HepG2 (cell line): Measurements from ENCODE around the gene MARCHF6. TPM values are rescaled to one million over a fixed set of nuclear protein-coding genes. Genes with fewer than 3 reads are reported as not detected.

Experiments used
- DNMT1 ChIP-seq: sonication (generic); formaldehyde crosslinking; IDR thresholded peaks from 2 replicates; pipeline ENCODE4 v1.5.1; 2020; ENCODE audit warnings: mild to moderate bottlenecking, missing genetic modification reagents
- EP300 ChIP-seq, 3 experiments: sonication (generic) in 1 of 3; formaldehyde crosslinking in 1 of 3; IDR thresholded peaks; 2 replicates each; pipeline versions ENCODE4 v1.5.1 to v1.6.1; 2011 to 2020; ENCODE audit warnings: low read depth in 2 of 3, low read length in 2 of 3, borderline replicate concordance in 1 of 3, improper control_type of control experiment in 1 of 3, mild to moderate bottlenecking in 1 of 3, missing genetic modification reagents in 1 of 3, moderate library complexity in 1 of 3
- GZF1 ChIP-seq: sonication (generic); formaldehyde crosslinking; IDR thresholded peaks from 2 replicates; pipeline ENCODE4 v1.5.1; 2020; ENCODE audit warnings: mild to moderate bottlenecking, missing genetic modification reagents
- HDAC2 ChIP-seq: sonication (generic); formaldehyde crosslinking; IDR thresholded peaks from 2 replicates; pipeline ENCODE4 v1.4.0; 2020; ENCODE audit warnings: missing genetic modification reagents
- KAT7 ChIP-seq: IDR thresholded peaks from 2 replicates; pipeline ENCODE4 v1.6.1; 2018; ENCODE audit warnings: borderline replicate concordance, missing compliant biosample characterization
- MTA1 ChIP-seq: sonication (generic); formaldehyde crosslinking; IDR thresholded peaks from 2 replicates; pipeline ENCODE4 v1.4.0; 2020; ENCODE audit warnings: missing genetic modification reagents, mild to moderate bottlenecking, borderline replicate concordance
- NFE2 ChIP-seq: sonication (generic); formaldehyde crosslinking; IDR thresholded peaks from 2 replicates; pipeline ENCODE4 v1.4.0; 2020; ENCODE audit warnings: missing genetic modification reagents
- PAX8 ChIP-seq: sonication (generic); formaldehyde crosslinking; IDR thresholded peaks from 2 replicates; pipeline ENCODE4 v1.8.0; 2022; ENCODE audit warnings: mild to moderate bottlenecking, missing genetic modification reagents, borderline replicate concordance
- PITX1 ChIP-seq: sonication (generic); formaldehyde crosslinking; IDR thresholded peaks from 2 replicates; pipeline ENCODE4 v1.5.1; 2020; ENCODE audit warnings: mild to moderate bottlenecking, missing genetic modification reagents
- POLR2AphosphoS5 ChIP-seq: IDR thresholded peaks from 2 replicates; pipeline ENCODE4 v1.6.1; 2012; ENCODE audit warnings: low read depth, low read length
- RBFOX2 ChIP-seq: fragments of 200-400 bp; formaldehyde crosslinking; IDR thresholded peaks from 2 replicates; pipeline ENCODE4 v1.6.1; 2017; ENCODE audit warnings: low read depth, mild to moderate bottlenecking, low read length
- RBM39 ChIP-seq: fragments of 200-400 bp; formaldehyde crosslinking; IDR thresholded peaks from one replicate; pipeline ENCODE4 v1.6.1; 2018; ENCODE audit warnings: antibody characterized with exemption, mild to moderate bottlenecking, low read depth, low read length; ENCODE audit not compliant: poor library complexity, severe bottlenecking
- RNF2 ChIP-seq: fragments of 450-650 bp; conservative IDR thresholded peaks from 2 replicates; pipeline ENCODE4 v1.6.1; 2016; ENCODE audit warnings: low read depth
- TARDBP ChIP-seq: sonication (generic); formaldehyde crosslinking; IDR thresholded peaks from 2 replicates; pipeline ENCODE4 v1.8.0; 2022; ENCODE audit warnings: mild to moderate bottlenecking, missing genetic modification reagents
- TGIF2 ChIP-seq: IDR thresholded peaks from 2 replicates; pipeline ENCODE4 v1.6.1; 2016; ENCODE audit warnings: control low read depth, missing compliant biosample characterization
- YEATS4 ChIP-seq: sonication (generic); formaldehyde crosslinking; IDR thresholded peaks from 2 replicates; pipeline ENCODE4 v1.4.0; 2020; ENCODE audit warnings: missing genetic modification reagents, borderline replicate concordance
- ZMYM4 ChIP-seq: sonication (generic); formaldehyde crosslinking; IDR thresholded peaks from 2 replicates; pipeline ENCODE4 v1.8.1; 2023; ENCODE audit warnings: mild to moderate bottlenecking, missing genetic modification reagents
- ZNF24 ChIP-seq: fragments of 450-650 bp; IDR thresholded peaks from 2 replicates; pipeline ENCODE4 v1.6.1; 2017; ENCODE audit warnings: antibody characterized with exemption, mild to moderate bottlenecking
- ZNF331 ChIP-seq: sonication (generic); formaldehyde crosslinking; IDR thresholded peaks from 2 replicates; pipeline ENCODE4 v1.4.0; 2020; ENCODE audit warnings: missing genetic modification reagents
- ZNF343 ChIP-seq: sonication (generic); formaldehyde crosslinking; IDR thresholded peaks from 2 replicates; pipeline ENCODE4 v1.4.0; 2020; ENCODE audit warnings: mild to moderate bottlenecking, missing genetic modification reagents
- ZNF430 ChIP-seq: sonication (generic); formaldehyde crosslinking; IDR thresholded peaks from 2 replicates; pipeline ENCODE4 v1.9.0; 2021; ENCODE audit warnings: mild to moderate bottlenecking, missing genetic modification reagents
- ZNF496 ChIP-seq: sonication (generic); formaldehyde crosslinking; IDR thresholded peaks from 2 replicates; pipeline ENCODE4 v1.8.1; 2023; ENCODE audit warnings: mild to moderate bottlenecking, moderate library complexity, missing genetic modification reagents; ENCODE audit not compliant: insufficient replicate concordance
- ZNF501 ChIP-seq: sonication (generic); formaldehyde crosslinking; IDR thresholded peaks from 2 replicates; pipeline ENCODE4 v1.5.1; 2020; ENCODE audit warnings: mild to moderate bottlenecking, moderate library complexity, missing genetic modification reagents
- ZNF569 ChIP-seq: sonication (generic); formaldehyde crosslinking; IDR thresholded peaks from 2 replicates; pipeline ENCODE4 v1.5.0; 2020; ENCODE audit warnings: mild to moderate bottlenecking, missing genetic modification reagents, moderate library complexity, borderline replicate concordance
- ZNF614 ChIP-seq: IDR thresholded peaks from 2 replicates; pipeline ENCODE4 v1.6.1; 2018; ENCODE audit warnings: missing biosample characterization, missing genetic modification reagents, inconsistent platforms, borderline replicate concordance
- ZNF816 ChIP-seq: sonication (generic); formaldehyde crosslinking; IDR thresholded peaks from 2 replicates; pipeline ENCODE4 v1.8.0; 2022; ENCODE audit warnings: missing genetic modification reagents, mild to moderate bottlenecking, borderline replicate concordance
- polyA plus RNA-seq, 8 experiments: library from polyadenylated mRNA; depleted of rRNA in 3 of 8; stranded (reverse) in 7 of 8; unstranded in 1 of 8; fragments of >200 nt; fragmentation: Illumina TruSeq in 4 of 8; extraction: Trizol in 4 of 8; gene quantifications; 2 replicates each; pipeline versions ENCODE4 v1.2.1 to v1.2.3, GENCODE V29; 2011 to 2016; ENCODE audit warnings: low read depth in 4 of 8, missing spikeins in 1 of 8, mixed read lengths in 1 of 8; ENCODE audit not compliant: insufficient read depth in 1 of 8
- total RNA-seq, 5 experiments: library from RNA; depleted of rRNA; stranded (reverse); fragments of >200 nt; fragmentation: Illumina TruSeq; extraction: Trizol; gene quantifications; 2 replicates each; pipeline ENCODE4 v1.2.3, GENCODE V29; 2016; ENCODE audit warnings: low read depth in 1 of 5
- TF ChIP-seq, protein P1 (sequence below): sonication (generic); formaldehyde crosslinking; IDR thresholded peaks from 2 replicates; pipeline ENCODE4 v1.4.0; 2020; ENCODE audit warnings: missing genetic modification reagents, borderline replicate concordance

MARCHF6 gene
- total and polyA plus RNA-seq, 2 of the 13 experiments (the other 11 are each of a cell fraction or from before 2014, with no cell fraction given) = 48.6 to 107 TPM

DNA sequence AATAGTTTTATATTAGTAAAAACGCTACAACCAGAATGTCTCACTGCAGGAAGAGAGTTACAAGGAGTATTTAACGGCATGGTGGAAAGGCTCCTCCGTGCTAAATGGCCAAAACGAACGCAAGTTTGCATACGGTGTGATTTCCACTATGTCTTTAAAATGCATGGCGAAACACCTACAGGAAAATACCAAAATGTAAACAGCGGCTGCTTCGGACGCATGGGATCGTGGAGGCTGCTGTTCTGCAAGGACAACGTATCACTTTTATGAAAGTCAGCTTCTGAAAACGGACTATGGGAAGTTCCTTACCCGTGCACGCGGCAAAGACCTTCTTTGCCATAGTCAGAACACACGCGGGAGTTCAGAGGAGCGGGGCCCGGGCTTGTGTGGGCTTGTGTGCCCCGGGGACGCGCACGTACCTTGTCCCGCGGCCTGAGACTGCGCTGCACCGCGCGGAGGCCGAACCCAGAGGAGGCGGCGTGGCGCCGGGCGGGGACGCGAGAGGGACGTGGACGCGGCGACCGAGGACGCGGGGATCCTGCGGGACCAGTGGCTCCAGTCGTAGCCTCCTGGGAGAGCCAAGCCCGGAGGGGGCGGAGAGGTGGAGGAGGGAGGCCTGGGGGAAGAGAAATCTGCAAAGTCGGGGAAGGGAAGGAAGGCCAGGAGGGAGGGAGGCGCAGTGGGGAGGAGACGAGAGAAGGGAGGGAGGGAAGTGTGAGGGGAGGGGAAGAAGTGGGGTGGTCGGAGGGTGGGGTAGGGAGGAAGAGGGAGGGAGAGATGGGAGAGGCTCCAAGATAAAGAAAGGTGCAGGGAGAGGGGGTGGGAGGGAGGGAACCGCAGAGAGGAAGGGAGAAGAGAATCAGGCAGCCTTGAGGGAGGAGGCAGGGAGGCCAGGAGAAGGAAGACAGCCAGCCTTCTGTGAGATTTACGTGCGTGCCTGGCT is 46.0 kb upstream of the MARCHF6 start, which contains the start of gene CMBL (continued):
- TF ChIP-seq, protein P1, sequence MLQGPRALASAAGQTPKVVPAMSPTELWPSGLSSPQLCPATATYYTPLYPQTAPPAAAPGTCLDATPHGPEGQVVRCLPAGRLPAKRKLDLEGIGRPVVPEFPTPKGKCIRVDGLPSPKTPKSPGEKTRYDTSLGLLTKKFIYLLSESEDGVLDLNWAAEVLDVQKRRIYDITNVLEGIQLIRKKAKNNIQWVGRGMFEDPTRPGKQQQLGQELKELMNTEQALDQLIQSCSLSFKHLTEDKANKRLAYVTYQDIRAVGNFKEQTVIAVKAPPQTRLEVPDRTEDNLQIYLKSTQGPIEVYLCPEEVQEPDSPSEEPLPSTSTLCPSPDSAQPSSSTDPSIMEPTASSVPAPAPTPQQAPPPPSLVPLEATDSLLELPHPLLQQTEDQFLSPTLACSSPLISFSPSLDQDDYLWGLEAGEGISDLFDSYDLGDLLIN = peak; percentile 52; the same call in 1 of the 2 replicates
- no peak for TF ChIP-seq ZNF343 (CRISPR knock-in tag)
- peak; percentile 45; the same call in 1 of the 2 replicates for TF ChIP-seq PITX1 (CRISPR knock-in tag)
- peak; percentile 70; the same call in 1 of the 2 replicates for TF ChIP-seq RNF2
- TF ChIP-seq ZNF496 (CRISPR knock-in tag) = no peak
- TF ChIP-seq YEATS4 (CRISPR knock-in tag) = peak; percentile 63; the same call in 1 of the 2 replicates
- TF ChIP-seq ZNF614 (CRISPR knock-in tag) = peak; percentile 24; the same call in 1 of the 2 replicates
- TF ChIP-seq ZNF24 = no peak
- peak; percentile 65; the same call in 1 of the 2 replicates for TF ChIP-seq KAT7 (CRISPR knock-in tag)
- peak; percentile 76 for TF ChIP-seq ZNF501 (CRISPR knock-in tag)
- TF ChIP-seq TGIF2 = peak; percentile 22; the same call in 1 of the 2 replicates
- TF ChIP-seq ZNF331 (CRISPR knock-in tag) = 0 out of 2 replicates have a peak, but pooled peaks have one; percentile 60
- TF ChIP-seq TARDBP (CRISPR knock-in tag) = no peak
- TF ChIP-seq ZNF816 (CRISPR knock-in tag) = no peak
- no peak for TF ChIP-seq EP300 (IDR thresholded peaks at IDR 0.05; ENCODE audit: low read depth in 2 of 2, low read length in 2 of 2)
- no peak for TF ChIP-seq EP300 (CRISPR knock-in tag; IDR thresholded peaks at IDR 0.05; ENCODE audit: borderline replicate concordance)
- no peak for TF ChIP-seq PAX8 (CRISPR knock-in tag)
- 0 out of 2 replicates have a peak, but pooled peaks have one; percentile 65 for TF ChIP-seq DNMT1 (CRISPR knock-in tag)
- TF ChIP-seq RBFOX2 = peak; percentile 85
- 0 out of 2 replicates have a peak, but pooled peaks have one; percentile 14 for TF ChIP-seq ZMYM4 (CRISPR knock-in tag)
- TF ChIP-seq GZF1 (CRISPR knock-in tag) = peak; percentile 28; the same call in 1 of the 2 replicates
- TF ChIP-seq RBM39 = peak; percentile 80
- peak; percentile 80; the same call in 1 of the 2 replicates for TF ChIP-seq MTA1 (CRISPR knock-in tag)
- 0 out of 2 replicates have a peak, but pooled peaks have one; percentile 36 for TF ChIP-seq POLR2AphosphoS5
- 0 out of 2 replicates have a peak, but pooled peaks have one; percentile 29 for TF ChIP-seq ZNF430
- no peak for TF ChIP-seq ZNF569 (CRISPR knock-in tag)
- TF ChIP-seq NFE2 (CRISPR knock-in tag) = no peak
- TF ChIP-seq HDAC2 (CRISPR knock-in tag) = 0 out of 2 replicates have a peak, but pooled peaks have one; percentile 14
